AG09309 (cell line): ENCODE measurements around the gene RIF1.

Source experiments
- DNase-seq: peaks from one replicate; pipeline ENCODE4 v3.0.0-alpha.2; 2010; ENCODE audit warnings: low read depth
- H3K4me3 ChIP-seq: 2 replicates; pipeline ENCODE4 v1.5.1; 2011; ENCODE audit warnings: mild to moderate bottlenecking, low read depth, low read length, moderate library complexity; ENCODE audit not compliant: control insufficient read depth
- TF ChIP-seq, protein P1 (sequence below): IDR thresholded peaks from 2 replicates; pipeline ENCODE4 v1.5.1; 2011; ENCODE audit warnings: mild to moderate bottlenecking, low read depth, low read length, inconsistent platforms; ENCODE audit not compliant: insufficient read depth, control insufficient read depth; ENCODE audit errors: missing control alignments

The RIF1 gene

DNA sequence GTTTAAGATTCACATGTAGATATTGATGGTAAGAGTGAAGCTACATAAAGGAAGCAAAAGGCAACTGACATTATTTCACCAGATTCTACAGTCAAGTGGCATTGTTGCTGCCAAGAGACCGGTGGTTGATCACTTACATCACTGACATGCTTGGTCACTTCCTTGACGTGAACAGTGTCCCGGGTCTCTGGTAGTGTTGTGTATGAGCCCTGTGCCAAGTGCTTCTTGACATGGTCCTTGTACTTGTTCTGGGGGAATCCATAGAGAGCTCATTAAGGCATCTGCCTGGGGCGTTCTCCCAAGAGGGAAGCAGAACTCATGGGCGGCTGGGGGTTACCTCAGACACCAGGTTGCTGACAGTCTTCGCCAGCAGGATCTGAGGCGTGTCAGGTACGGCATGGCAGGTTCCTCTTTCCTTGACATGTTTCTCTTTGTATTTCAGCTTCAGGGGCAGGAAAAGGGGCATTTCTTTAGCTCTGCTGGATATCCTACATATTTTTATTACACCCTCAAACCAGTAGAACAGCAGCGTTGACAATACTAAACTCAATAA lies 116.2 kb downstream of the RIF1 start:
- H3K4me3 ChIP-seq: no peak overlapping the region
- DNase-seq: no peak
- TF ChIP-seq, protein P1, sequence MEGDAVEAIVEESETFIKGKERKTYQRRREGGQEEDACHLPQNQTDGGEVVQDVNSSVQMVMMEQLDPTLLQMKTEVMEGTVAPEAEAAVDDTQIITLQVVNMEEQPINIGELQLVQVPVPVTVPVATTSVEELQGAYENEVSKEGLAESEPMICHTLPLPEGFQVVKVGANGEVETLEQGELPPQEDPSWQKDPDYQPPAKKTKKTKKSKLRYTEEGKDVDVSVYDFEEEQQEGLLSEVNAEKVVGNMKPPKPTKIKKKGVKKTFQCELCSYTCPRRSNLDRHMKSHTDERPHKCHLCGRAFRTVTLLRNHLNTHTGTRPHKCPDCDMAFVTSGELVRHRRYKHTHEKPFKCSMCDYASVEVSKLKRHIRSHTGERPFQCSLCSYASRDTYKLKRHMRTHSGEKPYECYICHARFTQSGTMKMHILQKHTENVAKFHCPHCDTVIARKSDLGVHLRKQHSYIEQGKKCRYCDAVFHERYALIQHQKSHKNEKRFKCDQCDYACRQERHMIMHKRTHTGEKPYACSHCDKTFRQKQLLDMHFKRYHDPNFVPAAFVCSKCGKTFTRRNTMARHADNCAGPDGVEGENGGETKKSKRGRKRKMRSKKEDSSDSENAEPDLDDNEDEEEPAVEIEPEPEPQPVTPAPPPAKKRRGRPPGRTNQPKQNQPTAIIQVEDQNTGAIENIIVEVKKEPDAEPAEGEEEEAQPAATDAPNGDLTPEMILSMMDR: no peak

- TF ChIP-seq, protein P1: no peak
- no peak for DNase-seq
- H3K4me3 ChIP-seq: no peak overlapping the region
Measured at GRCh38 chr2:151526572-151527090, 116.9 kb downstream of the RIF1 start.
